Measurements from ENCODE around the gene ELAC2.

DNA sequence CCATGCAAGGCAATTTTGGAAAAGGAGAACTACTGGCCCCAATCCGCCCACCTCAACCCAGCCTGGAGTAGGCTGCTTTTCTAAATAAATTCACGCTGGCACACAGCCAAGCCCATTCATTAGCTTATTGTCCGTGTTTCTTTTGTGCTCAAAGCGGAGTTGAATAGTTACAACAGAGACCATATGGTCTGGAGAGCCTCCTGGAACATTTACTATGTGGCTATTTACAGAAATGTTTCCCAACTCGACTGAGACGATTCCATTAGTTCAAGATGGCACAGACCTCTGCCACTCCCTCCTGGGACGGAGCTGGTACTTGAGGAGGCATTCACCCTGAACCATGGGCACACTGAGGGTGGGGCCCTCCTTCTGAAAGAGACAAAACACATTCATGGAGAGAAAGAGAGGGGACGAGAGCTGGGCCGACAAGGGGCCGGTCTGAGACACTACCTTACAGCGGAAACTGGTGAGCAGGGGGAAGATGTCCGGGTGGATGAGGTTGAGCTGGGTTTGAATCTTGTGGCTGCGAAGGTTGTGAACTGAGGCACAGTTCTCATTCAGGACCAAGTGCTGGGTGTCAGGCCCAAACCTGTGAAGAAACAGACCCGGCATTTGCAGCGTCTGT lies 15.7 kb downstream of the ELAC2 start:
- TF ChIP-seq, protein P1, sequence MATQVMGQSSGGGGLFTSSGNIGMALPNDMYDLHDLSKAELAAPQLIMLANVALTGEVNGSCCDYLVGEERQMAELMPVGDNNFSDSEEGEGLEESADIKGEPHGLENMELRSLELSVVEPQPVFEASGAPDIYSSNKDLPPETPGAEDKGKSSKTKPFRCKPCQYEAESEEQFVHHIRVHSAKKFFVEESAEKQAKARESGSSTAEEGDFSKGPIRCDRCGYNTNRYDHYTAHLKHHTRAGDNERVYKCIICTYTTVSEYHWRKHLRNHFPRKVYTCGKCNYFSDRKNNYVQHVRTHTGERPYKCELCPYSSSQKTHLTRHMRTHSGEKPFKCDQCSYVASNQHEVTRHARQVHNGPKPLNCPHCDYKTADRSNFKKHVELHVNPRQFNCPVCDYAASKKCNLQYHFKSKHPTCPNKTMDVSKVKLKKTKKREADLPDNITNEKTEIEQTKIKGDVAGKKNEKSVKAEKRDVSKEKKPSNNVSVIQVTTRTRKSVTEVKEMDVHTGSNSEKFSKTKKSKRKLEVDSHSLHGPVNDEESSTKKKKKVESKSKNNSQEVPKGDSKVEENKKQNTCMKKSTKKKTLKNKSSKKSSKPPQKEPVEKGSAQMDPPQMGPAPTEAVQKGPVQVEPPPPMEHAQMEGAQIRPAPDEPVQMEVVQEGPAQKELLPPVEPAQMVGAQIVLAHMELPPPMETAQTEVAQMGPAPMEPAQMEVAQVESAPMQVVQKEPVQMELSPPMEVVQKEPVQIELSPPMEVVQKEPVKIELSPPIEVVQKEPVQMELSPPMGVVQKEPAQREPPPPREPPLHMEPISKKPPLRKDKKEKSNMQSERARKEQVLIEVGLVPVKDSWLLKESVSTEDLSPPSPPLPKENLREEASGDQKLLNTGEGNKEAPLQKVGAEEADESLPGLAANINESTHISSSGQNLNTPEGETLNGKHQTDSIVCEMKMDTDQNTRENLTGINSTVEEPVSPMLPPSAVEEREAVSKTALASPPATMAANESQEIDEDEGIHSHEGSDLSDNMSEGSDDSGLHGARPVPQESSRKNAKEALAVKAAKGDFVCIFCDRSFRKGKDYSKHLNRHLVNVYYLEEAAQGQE (IDR thresholded peaks at IDR 0.05; ENCODE audit: low read depth): no peak
- TF ChIP-seq RAD21 (IDR thresholded peaks at IDR 0.05; ENCODE audit: low read depth): no peak
- 0 out of 2 replicates have a peak, but pooled peaks have one; percentile 36 for TF ChIP-seq NFIC (IDR thresholded peaks at IDR 0.05)
- TF ChIP-seq YY1 (IDR thresholded peaks at IDR 0.05; ENCODE audit: low read depth): no peak
- TF ChIP-seq CEBPB (IDR thresholded peaks at IDR 0.05): no peak
- no peak for TF ChIP-seq TEAD4 (IDR thresholded peaks at IDR 0.05)

All from Ishikawa (cell line).